NT2/D1 (cell line): Measurements from ENCODE around the gene POR.

Experiments
- DNase-seq: peaks from one replicate; pipeline ENCODE4 v3.0.0-alpha.2; 2011; ENCODE audit warnings: low read depth, low spot score
- H3K27me3 ChIP-seq: 2 replicates; pipeline ENCODE4 v1.6.0; 2011; ENCODE audit warnings: mild to moderate bottlenecking; ENCODE audit not compliant: insufficient read length, insufficient read depth
- H3K36me3 ChIP-seq: 2 replicates; pipeline ENCODE4 v1.6.1; 2011; ENCODE audit warnings: mild to moderate bottlenecking, low read length, mixed read lengths; ENCODE audit not compliant: insufficient read depth, insufficient read length
- H3K4me1 ChIP-seq: 2 replicates; pipeline ENCODE4 v1.5.1; 2011; ENCODE audit not compliant: insufficient read depth, insufficient read length
- H3K4me3 ChIP-seq: 2 replicates; pipeline ENCODE4 v1.5.1; 2011; ENCODE audit warnings: low read depth; ENCODE audit not compliant: insufficient read length
- H3K9ac ChIP-seq: 2 replicates; pipeline ENCODE4 v1.6.0; 2011; ENCODE audit warnings: low read depth; ENCODE audit not compliant: insufficient read length
- H3K9me3 ChIP-seq: 2 replicates; pipeline ENCODE4 v1.5.1; 2011; ENCODE audit warnings: mild to moderate bottlenecking, low read length; ENCODE audit not compliant: insufficient read depth
- SUZ12 ChIP-seq: IDR thresholded peaks from 2 replicates; pipeline ENCODE4 v1.6.1; 2011; ENCODE audit not compliant: insufficient read length, insufficient read depth; ENCODE audit errors: extremely low read depth
- YY1 ChIP-seq: IDR thresholded peaks from 2 replicates; pipeline ENCODE4 v1.6.1; 2011; ENCODE audit not compliant: insufficient read length, insufficient read depth
- ZNF274 ChIP-seq: IDR thresholded peaks from 2 replicates; pipeline ENCODE4 v1.6.1; 2011; ENCODE audit warnings: mild to moderate bottlenecking, low read depth, low read length

POR gene

GRCh38 chr7:75922966-75923603 is 8.1 kb downstream of the POR start:
- TF ChIP-seq YY1 (no peak), ZNF274 (no peak), SUZ12 (no peak)
- no peak overlapping the region for H3K9ac ChIP-seq
- DNase-seq, result no peak
- H3K36me3 ChIP-seq, result peaks cover 11% of the 10 kb centered on the region
- H3K4me1 ChIP-seq, result peaks cover 4% of the 10 kb centered on the region
- no peak overlapping the region for H3K4me3 ChIP-seq
- H3K9me3 ChIP-seq, result no peaks in the 10 kb centered on the region
- H3K27me3 ChIP-seq, result no peaks in the 10 kb centered on the region

GRCh38 chr7:75924256-75924655 is 9.3 kb downstream of the POR start:
- H3K4me3 ChIP-seq, result no peak overlapping the region
- H3K36me3 ChIP-seq, result peaks cover 13% of the 10 kb centered on the region
- H3K9me3 ChIP-seq, result no peaks in the 10 kb centered on the region
- H3K4me1 ChIP-seq, result no peaks in the 10 kb centered on the region
- no peak overlapping the region for H3K9ac ChIP-seq
- DNase-seq, result no peak
- H3K27me3 ChIP-seq, result no peaks in the 10 kb centered on the region
- TF ChIP-seq ZNF274 (no peak), SUZ12 (no peak), YY1 (no peak)

- TF ChIP-seq YY1 (no peak), SUZ12 (no peak), ZNF274 (no peak)
- H3K4me1 ChIP-seq, result no peaks in the 10 kb centered on the region
- no peak overlapping the region for H3K9ac ChIP-seq
- no peaks in the 10 kb centered on the region for H3K9me3 ChIP-seq
- no peak for DNase-seq
- no peaks in the 10 kb centered on the region for H3K27me3 ChIP-seq
- no peak overlapping the region for H3K4me3 ChIP-seq
- peaks cover 17% of the 10 kb centered on the region for H3K36me3 ChIP-seq
Observed at GRCh38 chr7:75924889-75925288, 9.9 kb downstream of the POR start.

- Histone ChIP-seq H3K27me3 (no peaks in the 10 kb centered on the region), H3K4me1 (no peaks in the 10 kb centered on the region), H3K36me3 (peaks cover 13% of the 10 kb centered on the region), H3K9me3 (no peaks in the 10 kb centered on the region; the same call in 1 of the 2 replicates), H3K4me3 (no peak overlapping the region), H3K9ac (no peak overlapping the region)
- no peak for TF ChIP-seq YY1
- TF ChIP-seq SUZ12, result no peak
- no peak for TF ChIP-seq ZNF274
- DNase-seq, result no peak
Observed at GRCh38 chr7:75925717-75926435, 10.9 kb downstream of the POR start.

GRCh38 chr7:75928568-75928914 is 13.6 kb downstream of the POR start:
- peaks cover 12% of the 10 kb centered on the region for H3K36me3 ChIP-seq

GRCh38 chr7:75931680-75932079 is 16.7 kb downstream of the POR start:
- no peak overlapping the region for H3K9ac ChIP-seq
- H3K9me3 ChIP-seq, result no peaks in the 10 kb centered on the region; the same call in 1 of the 2 replicates
- H3K27me3 ChIP-seq, result no peaks in the 10 kb centered on the region
- H3K4me3 ChIP-seq, result no peak overlapping the region
- H3K4me1 ChIP-seq, result peaks cover 2% of the 10 kb centered on the region
- no peak for DNase-seq
- TF ChIP-seq SUZ12 (no peak), ZNF274 (no peak), YY1 (no peak)
- peaks cover 12% of the 10 kb centered on the region for H3K36me3 ChIP-seq

More at GRCh38 chr7:75928568-75928914, 13.6 kb downstream of the POR start:
- no peak for DNase-seq
- no peak overlapping the region for H3K9ac ChIP-seq
- no peaks in the 10 kb centered on the region; the same call in 1 of the 2 replicates for H3K9me3 ChIP-seq
- H3K27me3 ChIP-seq, result no peaks in the 10 kb centered on the region
- TF ChIP-seq SUZ12 (no peak), YY1 (no peak), ZNF274 (no peak)
- H3K4me1 ChIP-seq, result no peaks in the 10 kb centered on the region
- H3K4me3 ChIP-seq, result no peak overlapping the region

GRCh38 chr7:75937958-75938786 is 23.2 kb downstream of the POR start:
- Histone ChIP-seq H3K27me3 (no peaks in the 10 kb centered on the region), H3K4me1 (peaks cover 6% of the 10 kb centered on the region), H3K36me3 (peaks cover 6% of the 10 kb centered on the region), H3K9ac (peak overlapping the region; percentile 32), H3K4me3 (no peak overlapping the region), H3K9me3 (no peaks in the 10 kb centered on the region)
- TF ChIP-seq SUZ12 (no peak), YY1 (no peak), ZNF274 (no peak)
- no peak for DNase-seq
